ENCODE results near the gene STARD3. TPM values are rescaled to one million over a fixed set of nuclear protein-coding genes. Genes with fewer than 3 reads are reported as not detected.

STARD3 gene
- total and polyA plus RNA-seq, 2 of the 13 experiments (the other 11 are each of a cell fraction or from before 2014, with no cell fraction given): 34.6 to 100 TPM

DNA sequence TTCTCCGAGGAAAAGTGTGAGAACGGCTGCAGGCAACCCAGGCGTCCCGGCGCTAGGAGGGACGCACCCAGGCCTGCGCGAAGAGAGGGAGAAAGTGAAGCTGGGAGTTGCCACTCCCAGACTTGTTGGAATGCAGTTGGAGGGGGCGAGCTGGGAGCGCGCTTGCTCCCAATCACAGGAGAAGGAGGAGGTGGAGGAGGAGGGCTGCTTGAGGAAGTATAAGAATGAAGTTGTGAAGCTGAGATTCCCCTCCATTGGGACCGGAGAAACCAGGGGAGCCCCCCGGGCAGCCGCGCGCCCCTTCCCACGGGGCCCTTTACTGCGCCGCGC lies 62.8 kb downstream of the STARD3 start, which contains the start of gene ERBB2 (continued):
- TF ChIP-seq ZNF570 (CRISPR knock-in tag; IDR thresholded peaks at IDR 0.05; ENCODE audit: borderline replicate concordance): no peak
- TF ChIP-seq MEF2D (CRISPR knock-in tag; IDR thresholded peaks at IDR 0.05): no peak
- no peak for TF ChIP-seq SMAD3 (CRISPR knock-in tag; IDR thresholded peaks at IDR 0.05)
- 0 out of 2 replicates have a peak, but pooled peaks have one; percentile 35 for TF ChIP-seq ZNF777 (CRISPR knock-in tag; IDR thresholded peaks at IDR 0.05)
- TF ChIP-seq SMAD9 (CRISPR knock-in tag; IDR thresholded peaks at IDR 0.05): no peak
- TF ChIP-seq, protein P1, sequence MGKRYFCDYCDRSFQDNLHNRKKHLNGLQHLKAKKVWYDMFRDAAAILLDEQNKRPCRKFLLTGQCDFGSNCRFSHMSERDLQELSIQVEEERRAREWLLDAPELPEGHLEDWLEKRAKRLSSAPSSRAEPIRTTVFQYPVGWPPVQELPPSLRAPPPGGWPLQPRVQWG (CRISPR knock-in tag; IDR thresholded peaks at IDR 0.05; ENCODE audit: borderline replicate concordance, low read depth): no peak
- no peak for TF ChIP-seq ZNF33A (CRISPR knock-in tag; IDR thresholded peaks at IDR 0.05; ENCODE audit: borderline replicate concordance)
- TF ChIP-seq ZNF572 (CRISPR knock-in tag; IDR thresholded peaks at IDR 0.05): no peak
- TF ChIP-seq ERF (CRISPR knock-in tag; IDR thresholded peaks at IDR 0.05): no peak
- TF ChIP-seq ZZZ3 (CRISPR knock-in tag; IDR thresholded peaks at IDR 0.05; ENCODE audit: borderline replicate concordance): no peak
- no peak for TF ChIP-seq FOXJ3 (CRISPR knock-in tag; IDR thresholded peaks at IDR 0.05; ENCODE audit: borderline replicate concordance)
- TF ChIP-seq, protein P2, sequence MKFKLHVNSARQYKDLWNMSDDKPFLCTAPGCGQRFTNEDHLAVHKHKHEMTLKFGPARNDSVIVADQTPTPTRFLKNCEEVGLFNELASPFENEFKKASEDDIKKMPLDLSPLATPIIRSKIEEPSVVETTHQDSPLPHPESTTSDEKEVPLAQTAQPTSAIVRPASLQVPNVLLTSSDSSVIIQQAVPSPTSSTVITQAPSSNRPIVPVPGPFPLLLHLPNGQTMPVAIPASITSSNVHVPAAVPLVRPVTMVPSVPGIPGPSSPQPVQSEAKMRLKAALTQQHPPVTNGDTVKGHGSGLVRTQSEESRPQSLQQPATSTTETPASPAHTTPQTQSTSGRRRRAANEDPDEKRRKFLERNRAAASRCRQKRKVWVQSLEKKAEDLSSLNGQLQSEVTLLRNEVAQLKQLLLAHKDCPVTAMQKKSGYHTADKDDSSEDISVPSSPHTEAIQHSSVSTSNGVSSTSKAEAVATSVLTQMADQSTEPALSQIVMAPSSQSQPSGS (CRISPR knock-in tag; IDR thresholded peaks at IDR 0.05): 0 out of 2 replicates have a peak, but pooled peaks have one; percentile 8
- TF ChIP-seq ZNF558 (CRISPR knock-in tag; IDR thresholded peaks at IDR 0.05; ENCODE audit: borderline replicate concordance): no peak
- peak; percentile 41; the same call in 1 of the 2 replicates for TF ChIP-seq GATAD2A (CRISPR knock-in tag; IDR thresholded peaks at IDR 0.05)
- no peak for TF ChIP-seq ZNF678 (CRISPR knock-in tag; IDR thresholded peaks at IDR 0.05)
- no peak for TF ChIP-seq PAF1 (CRISPR knock-in tag; IDR thresholded peaks at IDR 0.05)
- TF ChIP-seq ZNF543 (CRISPR knock-in tag; IDR thresholded peaks at IDR 0.05): no peak; the same call in 1 of the 2 replicates
- TF ChIP-seq, protein P3, sequence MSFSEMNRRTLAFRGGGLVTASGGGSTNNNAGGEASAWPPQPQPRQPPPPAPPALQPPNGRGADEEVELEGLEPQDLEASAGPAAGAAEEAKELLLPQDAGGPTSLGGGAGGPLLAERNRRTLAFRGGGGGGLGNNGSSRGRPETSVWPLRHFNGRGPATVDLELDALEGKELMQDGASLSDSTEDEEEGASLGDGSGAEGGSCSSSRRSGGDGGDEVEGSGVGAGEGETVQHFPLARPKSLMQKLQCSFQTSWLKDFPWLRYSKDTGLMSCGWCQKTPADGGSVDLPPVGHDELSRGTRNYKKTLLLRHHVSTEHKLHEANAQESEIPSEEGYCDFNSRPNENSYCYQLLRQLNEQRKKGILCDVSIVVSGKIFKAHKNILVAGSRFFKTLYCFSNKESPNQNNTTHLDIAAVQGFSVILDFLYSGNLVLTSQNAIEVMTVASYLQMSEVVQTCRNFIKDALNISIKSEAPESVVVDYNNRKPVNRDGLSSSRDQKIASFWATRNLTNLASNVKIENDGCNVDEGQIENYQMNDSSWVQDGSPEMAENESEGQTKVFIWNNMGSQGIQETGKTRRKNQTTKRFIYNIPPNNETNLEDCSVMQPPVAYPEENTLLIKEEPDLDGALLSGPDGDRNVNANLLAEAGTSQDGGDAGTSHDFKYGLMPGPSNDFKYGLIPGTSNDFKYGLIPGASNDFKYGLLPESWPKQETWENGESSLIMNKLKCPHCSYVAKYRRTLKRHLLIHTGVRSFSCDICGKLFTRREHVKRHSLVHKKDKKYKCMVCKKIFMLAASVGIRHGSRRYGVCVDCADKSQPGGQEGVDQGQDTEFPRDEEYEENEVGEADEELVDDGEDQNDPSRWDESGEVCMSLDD (CRISPR knock-in tag; IDR thresholded peaks at IDR 0.05; ENCODE audit: borderline replicate concordance): no peak
- no peak for TF ChIP-seq ZNF841 (CRISPR knock-in tag; IDR thresholded peaks at IDR 0.05; ENCODE audit: borderline replicate concordance)
- TF ChIP-seq, protein P4, sequence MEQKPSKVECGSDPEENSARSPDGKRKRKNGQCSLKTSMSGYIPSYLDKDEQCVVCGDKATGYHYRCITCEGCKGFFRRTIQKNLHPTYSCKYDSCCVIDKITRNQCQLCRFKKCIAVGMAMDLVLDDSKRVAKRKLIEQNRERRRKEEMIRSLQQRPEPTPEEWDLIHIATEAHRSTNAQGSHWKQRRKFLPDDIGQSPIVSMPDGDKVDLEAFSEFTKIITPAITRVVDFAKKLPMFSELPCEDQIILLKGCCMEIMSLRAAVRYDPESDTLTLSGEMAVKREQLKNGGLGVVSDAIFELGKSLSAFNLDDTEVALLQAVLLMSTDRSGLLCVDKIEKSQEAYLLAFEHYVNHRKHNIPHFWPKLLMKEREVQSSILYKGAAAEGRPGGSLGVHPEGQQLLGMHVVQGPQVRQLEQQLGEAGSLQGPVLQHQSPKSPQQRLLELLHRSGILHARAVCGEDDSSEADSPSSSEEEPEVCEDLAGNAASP (CRISPR knock-in tag; IDR thresholded peaks at IDR 0.05; ENCODE audit: borderline replicate concordance): no peak
- no peak for TF ChIP-seq ZNF724P (CRISPR knock-in tag; IDR thresholded peaks at IDR 0.05; ENCODE audit: borderline replicate concordance)
- no peak for TF ChIP-seq CHD2 (IDR thresholded peaks at IDR 0.05; ENCODE audit: low read depth, low read length)
- no peak for TF ChIP-seq ATM (IDR thresholded peaks at IDR 0.05; ENCODE audit: borderline replicate concordance)
- TF ChIP-seq NR2F6 (IDR thresholded peaks at IDR 0.05): no peak
- TF ChIP-seq NR2F6 (CRISPR knock-in tag; IDR thresholded peaks at IDR 0.05): no peak
- TF ChIP-seq, protein P5, sequence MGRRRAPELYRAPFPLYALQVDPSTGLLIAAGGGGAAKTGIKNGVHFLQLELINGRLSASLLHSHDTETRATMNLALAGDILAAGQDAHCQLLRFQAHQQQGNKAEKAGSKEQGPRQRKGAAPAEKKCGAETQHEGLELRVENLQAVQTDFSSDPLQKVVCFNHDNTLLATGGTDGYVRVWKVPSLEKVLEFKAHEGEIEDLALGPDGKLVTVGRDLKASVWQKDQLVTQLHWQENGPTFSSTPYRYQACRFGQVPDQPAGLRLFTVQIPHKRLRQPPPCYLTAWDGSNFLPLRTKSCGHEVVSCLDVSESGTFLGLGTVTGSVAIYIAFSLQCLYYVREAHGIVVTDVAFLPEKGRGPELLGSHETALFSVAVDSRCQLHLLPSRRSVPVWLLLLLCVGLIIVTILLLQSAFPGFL (CRISPR knock-in tag; IDR thresholded peaks at IDR 0.05): no peak
- TF ChIP-seq, protein P6, sequence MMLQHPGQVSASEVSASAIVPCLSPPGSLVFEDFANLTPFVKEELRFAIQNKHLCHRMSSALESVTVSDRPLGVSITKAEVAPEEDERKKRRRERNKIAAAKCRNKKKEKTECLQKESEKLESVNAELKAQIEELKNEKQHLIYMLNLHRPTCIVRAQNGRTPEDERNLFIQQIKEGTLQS (CRISPR knock-in tag; IDR thresholded peaks at IDR 0.05): no peak

All from HepG2 (cell line).